Fibroblast of skin of right quadriceps (primary cell): ENCODE results near the gene NAV2.
"Not testable (repeated sequence)": the region's sequence is repeated elsewhere in the genome, so short reads cannot be mapped to it uniquely, and the experiment has no call there.

Source experiments
- DNase-seq: peaks from one replicate; pipeline ENCODE4 v3.0.0-alpha.2; 2013

Gene NAV2

DNA sequence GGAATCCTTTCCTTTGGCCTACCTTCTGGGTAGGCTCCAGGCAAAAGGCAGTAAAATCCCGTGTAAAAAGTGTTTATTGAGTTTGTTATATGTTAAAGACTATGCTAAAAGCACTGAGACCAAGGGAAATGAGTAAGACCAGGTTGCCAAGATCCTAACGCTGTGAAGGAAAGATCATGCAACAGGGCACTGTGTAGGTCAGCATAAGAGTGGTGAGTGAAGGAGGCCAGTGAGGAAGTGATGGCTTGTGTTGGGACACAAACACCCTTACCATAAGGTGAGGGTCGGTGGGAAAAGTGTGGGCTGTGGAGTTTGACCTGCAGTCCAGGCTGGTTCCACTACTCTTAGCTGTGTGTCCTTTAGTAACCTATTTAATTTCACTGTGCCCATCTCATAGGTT is 245.6 kb downstream of the NAV2 start:
- DNase-seq = no peak

- no peak for DNase-seq
Measured at GRCh38 chr11:19959210-19959609, 246.6 kb downstream of the NAV2 start.

- DNase-seq = no peak
Measured at GRCh38 chr11:19959648-19960059, 247.0 kb downstream of the NAV2 start.

DNA sequence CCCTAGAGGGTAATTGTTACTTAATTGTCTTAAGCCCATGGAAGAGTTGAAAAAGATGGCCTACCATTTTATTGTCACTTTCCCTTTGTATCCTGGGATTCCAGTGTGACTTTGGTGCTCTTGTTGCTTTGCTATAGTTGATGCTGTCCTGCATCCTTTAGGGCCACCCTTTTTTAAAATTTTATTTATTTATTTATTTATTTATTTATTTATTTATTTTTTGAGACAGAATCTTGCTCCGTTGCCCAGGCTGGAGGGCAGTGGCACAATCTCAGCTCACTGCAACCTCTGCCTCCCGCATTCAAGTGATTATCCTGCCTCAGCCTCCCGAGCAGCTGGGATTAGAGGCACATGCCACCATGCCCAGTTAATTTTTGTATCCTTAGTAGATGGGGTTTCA is 247.8 kb downstream of the NAV2 start:
- DNase-seq = not testable (repeated sequence)

DNA sequence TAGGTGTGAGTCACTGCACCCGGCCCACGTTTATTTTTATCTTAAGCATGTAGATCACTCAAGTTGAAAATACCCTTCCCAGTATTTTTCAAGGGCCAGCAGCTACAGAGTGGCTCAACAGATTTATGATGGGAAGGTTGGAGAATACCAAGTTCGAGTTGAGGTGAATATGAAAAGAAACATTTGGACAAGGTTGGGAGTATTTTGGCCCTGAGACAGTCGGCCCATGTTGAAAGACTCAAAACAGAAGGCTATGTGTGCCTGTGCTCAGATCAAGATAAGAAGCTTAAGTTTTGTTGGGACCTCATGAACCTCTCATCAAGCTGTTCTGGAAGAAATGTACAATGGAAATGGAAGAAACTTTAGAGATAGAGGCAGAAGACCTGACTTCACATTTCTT is 248.6 kb downstream of the NAV2 start:
- DNase-seq = no peak

GRCh38 chr11:19962053-19962800 is 249.6 kb downstream of the NAV2 start:
- DNase-seq = no peak

GRCh38 chr11:19962801-19963175 is 250.2 kb downstream of the NAV2 start:
- DNase-seq = peak; percentile 93

GRCh38 chr11:19963697-19964387 is 251.2 kb downstream of the NAV2 start:
- no peak for DNase-seq

GRCh38 chr11:19966441-19966840 is 253.8 kb downstream of the NAV2 start:
- no peak for DNase-seq

GRCh38 chr11:19966927-19967326 is 254.3 kb downstream of the NAV2 start:
- DNase-seq = no peak

- no peak for DNase-seq
Measured at GRCh38 chr11:19967787-19968186, 255.2 kb downstream of the NAV2 start.

DNA sequence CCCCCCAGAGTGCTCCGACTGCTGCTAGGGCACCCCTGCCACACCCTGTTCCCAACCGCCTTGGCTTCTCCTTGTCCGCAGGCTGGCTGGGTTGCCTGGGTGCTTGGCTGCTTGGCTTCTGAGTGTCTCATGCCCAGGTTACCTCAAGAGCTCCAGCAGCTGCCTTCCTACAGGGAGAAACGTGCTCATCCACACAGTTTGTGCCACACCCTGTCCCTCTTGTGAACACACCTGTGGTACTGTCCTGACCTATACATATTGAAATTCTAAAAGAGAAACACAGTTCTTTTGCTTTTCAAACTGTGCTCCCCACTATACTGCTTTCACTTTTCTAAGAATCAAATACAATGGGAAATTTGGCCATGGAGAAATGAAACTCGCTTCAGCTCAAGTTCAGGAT is 256.2 kb downstream of the NAV2 start:
- no peak for DNase-seq

GRCh38 chr11:19970944-19971343 is 258.3 kb downstream of the NAV2 start:
- DNase-seq = no peak

GRCh38 chr11:19972091-19972490 is 259.5 kb downstream of the NAV2 start:
- DNase-seq = no peak

- DNase-seq = no peak
Measured at GRCh38 chr11:19972651-19973050, 260.0 kb downstream of the NAV2 start.

GRCh38 chr11:19973136-19973635 is 260.5 kb downstream of the NAV2 start:
- DNase-seq = no peak

DNA sequence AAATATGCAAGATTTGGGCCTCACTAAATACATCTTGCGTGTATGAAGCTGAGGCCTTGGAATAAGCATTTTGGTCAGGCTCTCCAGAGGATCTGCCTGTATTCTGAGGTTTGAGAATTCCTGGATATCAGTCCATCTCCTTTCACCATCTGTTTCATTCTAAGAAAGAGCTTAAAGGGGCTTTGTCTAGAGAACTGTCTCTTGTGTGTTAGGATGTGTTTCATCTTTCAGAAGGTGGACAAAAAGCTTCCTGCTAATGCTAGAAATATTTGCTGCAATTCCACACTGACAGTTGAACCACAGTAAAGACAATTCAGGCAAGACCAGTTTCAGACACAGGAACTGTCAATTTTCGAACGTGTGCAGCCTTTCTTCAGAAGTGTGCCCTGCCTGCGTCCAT is 262.2 kb downstream of the NAV2 start:
- DNase-seq = no peak

DNA sequence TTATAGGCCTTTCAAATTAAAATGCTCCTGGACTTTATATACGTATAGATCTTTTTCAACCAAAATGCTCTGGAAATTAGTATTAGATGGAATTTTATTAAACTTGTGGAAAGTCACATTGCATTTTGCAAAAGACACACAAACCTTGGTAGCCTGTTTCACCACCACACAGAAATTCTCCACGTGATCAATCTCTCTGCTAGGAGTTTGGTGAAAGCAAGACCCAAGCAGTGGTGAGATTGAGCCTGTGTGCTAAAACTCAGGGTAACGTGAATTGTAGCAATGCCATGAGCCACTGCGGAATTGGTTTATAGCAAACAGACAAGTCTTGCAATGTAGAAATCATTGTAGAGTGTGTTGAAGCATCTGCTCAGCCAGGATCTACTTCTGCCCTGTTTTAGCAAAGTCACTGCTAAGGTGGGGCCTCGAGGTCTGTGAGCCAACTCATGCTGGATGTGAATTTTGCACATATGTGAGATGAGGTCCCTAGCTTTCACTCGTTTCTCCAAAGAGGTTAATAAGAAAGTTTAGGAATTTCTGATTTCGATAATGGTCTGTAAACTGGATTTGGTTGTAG is 262.9 kb downstream of the NAV2 start:
- no peak for DNase-seq

GRCh38 chr11:19976281-19976941 is 263.8 kb downstream of the NAV2 start:
- DNase-seq = no peak

DNA sequence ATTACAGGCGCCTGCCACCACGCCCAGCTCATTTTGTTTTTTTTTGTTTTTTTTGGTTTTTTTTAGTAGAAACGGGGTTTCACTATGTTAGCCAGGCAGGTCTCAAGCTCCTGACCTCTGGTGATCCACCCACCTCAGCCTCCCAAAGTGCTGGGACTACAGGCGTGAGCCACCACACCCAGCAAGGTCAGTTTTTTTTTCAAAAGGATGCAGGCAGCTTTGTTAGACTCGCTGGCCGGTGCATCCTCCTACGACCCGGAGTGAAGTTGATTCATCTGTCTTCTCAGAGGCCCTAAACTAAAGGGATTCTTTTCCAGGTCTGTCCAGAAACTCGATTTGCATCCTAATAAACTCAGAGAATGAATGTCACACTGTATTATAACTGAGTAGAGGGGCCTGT is 265.3 kb downstream of the NAV2 start:
- DNase-seq = no peak

DNA sequence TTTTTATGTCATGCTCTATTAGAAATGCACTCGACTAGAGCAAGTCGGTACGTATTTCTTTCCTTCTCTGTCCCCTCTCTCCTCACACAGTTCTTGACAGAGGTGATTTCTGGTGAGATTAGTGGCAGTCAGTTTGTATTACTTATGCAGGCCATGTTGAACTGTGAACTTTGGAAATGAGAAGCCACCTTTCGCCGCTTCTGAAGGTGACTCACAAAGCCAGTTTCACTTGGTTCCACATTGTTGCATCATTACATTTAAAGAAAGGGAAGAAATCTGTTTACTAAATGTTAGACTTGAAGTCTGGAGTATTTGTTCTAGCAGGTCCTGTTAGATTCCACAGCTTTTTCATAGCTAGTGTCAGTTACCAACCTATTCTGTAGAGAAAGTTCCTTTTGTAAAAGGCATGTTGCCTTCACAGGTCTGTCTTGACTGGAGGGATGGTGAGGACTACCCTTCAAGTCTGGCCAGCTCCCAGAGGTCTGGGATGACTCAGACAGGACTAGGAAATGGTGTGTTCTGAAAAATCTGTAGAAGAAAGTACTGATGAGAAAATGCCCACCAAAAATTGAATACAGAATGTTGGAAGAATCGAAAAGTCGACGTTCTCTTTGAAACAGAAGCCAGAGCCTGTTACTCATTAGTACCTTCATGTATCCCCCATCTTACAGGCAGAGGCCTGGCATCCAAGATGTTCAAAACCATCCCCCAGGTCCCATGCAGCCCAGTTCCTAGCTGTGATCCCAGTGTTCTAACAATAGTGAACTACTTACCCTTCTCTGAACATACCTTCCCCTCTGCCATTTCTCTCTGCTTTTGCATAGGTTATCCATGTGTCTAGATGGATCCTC is 266.3 kb downstream of the NAV2 start:
- peak; percentile 87 for DNase-seq

- DNase-seq = no peak
Measured at GRCh38 chr11:19979519-19979845, 266.8 kb downstream of the NAV2 start.

DNA sequence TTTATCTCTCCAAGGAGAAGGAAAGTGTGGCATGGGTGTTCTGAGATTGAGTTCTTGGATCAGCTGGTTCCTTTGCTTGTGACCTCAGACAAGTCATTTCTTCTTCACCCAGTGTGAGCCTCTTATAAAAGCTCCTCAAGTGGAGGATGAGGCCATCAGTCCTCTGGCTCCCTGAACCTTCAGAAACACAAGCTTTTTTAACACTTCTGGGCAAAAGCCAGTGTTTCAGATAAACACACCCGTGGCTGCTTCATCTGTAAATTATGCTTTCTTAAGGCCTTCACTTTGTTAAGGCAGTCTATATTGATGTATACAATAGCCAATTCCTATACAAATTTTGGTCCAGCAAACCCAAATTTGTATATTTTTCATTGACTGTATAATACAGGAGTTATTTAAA is 267.8 kb downstream of the NAV2 start:
- DNase-seq = no peak
